ENCODE data around the gene GNG2.

GRCh38 chr14:51960866-51961265, 100.5 kb downstream of the GNG2 start:
- TF ChIP-seq CTCF (IDR thresholded peaks at IDR 0.05) = no peak
- TF ChIP-seq POLR2A (IDR thresholded peaks at IDR 0.05) = no peak

All from body of pancreas (tissue), 4 donors.